ENCODE results near the gene EVI5. TPM values are rescaled to one million over a fixed set of nuclear protein-coding genes. Genes with fewer than 3 reads are reported as not detected.
"Not testable (repeated sequence)": the region's sequence is repeated elsewhere in the genome, so short reads cannot be mapped to it uniquely, and the experiment has no call there.

The EVI5 gene
- polyA plus RNA-seq, 1 experiment = 28.5 TPM

- H3K27me3 ChIP-seq (ENCODE audit: control insufficient read depth, insufficient read depth, low read length) = no peaks in the 10 kb centered on the region
- ChIA-PET POLR2A (interaction anchor here (1.0 kb wide), 1 partner anchor 41 kb away, joined by 3 read pairs; the partner anchor contains the start of gene RPL5), CTCF (interaction anchor here (0.7 to 1.9 kb wide), 2 partner anchors 37 to 42 kb away, joined by 3 to 9 read pairs; no protein-coding TSS in a partner anchor)
- no peak for TF ChIP-seq CTCF (IDR thresholded peaks at IDR 0.05; ENCODE audit: low read depth, low read length)
- H3K9me3 ChIP-seq (ENCODE audit: control insufficient read depth, insufficient read depth, low read length) = peaks cover 4% of the 10 kb centered on the region; the same call in 1 of the 2 replicates
- H3K4me3 ChIP-seq (ENCODE audit: low read depth, low read length) = no peak overlapping the region
- H3K27ac ChIP-seq (ENCODE audit: low read depth, low read length) = no peak overlapping the region
- DNase-seq (ENCODE audit: low read depth, low spot score) = no peak
Observed at GRCh38 chr1:92790867-92791266, 6.0 kb upstream of the EVI5 start.

GRCh38 chr1:92790081-92790480, 5.2 kb upstream of the EVI5 start:
- no peak overlapping the region for H3K4me3 ChIP-seq (ENCODE audit: low read depth, low read length)
- H3K27me3 ChIP-seq (ENCODE audit: control insufficient read depth, insufficient read depth, low read length) = no peaks in the 10 kb centered on the region
- ChIA-PET CTCF (interaction anchor here (1.9 to 2.6 kb wide), 2 partner anchors 41 to 42 kb away, joined by 7 to 9 read pairs; partner anchors contain the start of gene RPL5), POLR2A (interaction anchor here (1.0 kb wide), 1 partner anchor 42 kb away, joined by 3 read pairs; the partner anchor contains the start of gene RPL5)
- H3K27ac ChIP-seq (ENCODE audit: low read depth, low read length) = no peak overlapping the region
- no peak for DNase-seq (ENCODE audit: low read depth, low spot score)
- H3K9me3 ChIP-seq (ENCODE audit: control insufficient read depth, insufficient read depth, low read length) = peaks cover 4% of the 10 kb centered on the region; the same call in 1 of the 2 replicates
- TF ChIP-seq CTCF (IDR thresholded peaks at IDR 0.05; ENCODE audit: low read depth, low read length) = no peak

GRCh38 chr1:92786111-92786901, 1.4 kb upstream of the EVI5 start:
- Histone ChIP-seq H3K27ac (ENCODE audit: low read depth, low read length) (no peak overlapping the region), H3K4me3 (ENCODE audit: low read depth, low read length) (no peak overlapping the region), H3K9me3 (ENCODE audit: control insufficient read depth, insufficient read depth, low read length) (no peaks in the 10 kb centered on the region; the same call in 1 of the 2 replicates), H3K27me3 (ENCODE audit: control insufficient read depth, insufficient read depth, low read length) (no peaks in the 10 kb centered on the region)
- ChIA-PET CTCF (interaction anchor here (1.2 to 2.0 kb wide), 2 partner anchors 37 to 40 kb away, joined by 3 to 5 read pairs; no protein-coding TSS in a partner anchor), POLR2A (interaction anchor here (0.7 kb wide), 1 partner anchor 27 kb away, joined by 7 read pairs; no protein-coding TSS in a partner anchor)
- no peak for DNase-seq (ENCODE audit: low read depth, low spot score)
- no peak for TF ChIP-seq CTCF (IDR thresholded peaks at IDR 0.05; ENCODE audit: low read depth, low read length)

- POLR2A ChIA-PET = interaction anchor here (0.5 to 2.8 kb wide), 10 partner anchors 10 to 295 kb away, joined by 3 to 31 read pairs (median 3); partner anchors contain the start of genes MTF2 and RPL5
- H3K9me3 ChIP-seq (ENCODE audit: control insufficient read depth, insufficient read depth, low read length) = no peaks in the 10 kb centered on the region; the same call in 1 of the 2 replicates
- H3K27me3 ChIP-seq (ENCODE audit: control insufficient read depth, insufficient read depth, low read length) = no peaks in the 10 kb centered on the region
- H3K27ac ChIP-seq (ENCODE audit: low read depth, low read length) = peak overlapping the region; percentile 90
- no peak for DNase-seq (ENCODE audit: low read depth, low spot score)
- CTCF ChIA-PET = interaction anchor here (0.6 to 2.2 kb wide), 8 partner anchors 9 to 462 kb away, joined by 3 to 15 read pairs (median 4); partner anchors contain the start of gene RPL5
- TF ChIP-seq CTCF (IDR thresholded peaks at IDR 0.05; ENCODE audit: low read depth, low read length) = no peak
- H3K4me3 ChIP-seq (ENCODE audit: low read depth, low read length) = peak overlapping the region; percentile 82
Observed at GRCh38 chr1:92784021-92784638, 778 bp downstream of the EVI5 start.

- POLR2A ChIA-PET = interaction anchor here (0.6 to 2.8 kb wide), 3 partner anchors 48 to 296 kb away, joined by 3 to 31 read pairs (median 3); partner anchors contain the start of genes MTF2 and RPL5
- H3K27ac ChIP-seq (ENCODE audit: low read depth, low read length); H3K27me3 ChIP-seq (ENCODE audit: control insufficient read depth, insufficient read depth, low read length); DNase-seq (ENCODE audit: low read depth, low spot score); H3K9me3 ChIP-seq (ENCODE audit: control insufficient read depth, insufficient read depth, low read length): not testable (repeated sequence)
- H3K4me3 ChIP-seq (ENCODE audit: low read depth, low read length) = peak overlapping the region; percentile 82
- CTCF ChIA-PET = interaction anchor here (0.6 to 2.2 kb wide), 9 partner anchors 9 to 461 kb away, joined by 3 to 15 read pairs (median 4); partner anchors contain the start of gene RPL5
Observed at GRCh38 chr1:92783550-92783949, 1.4 kb downstream of the EVI5 start.
